Umbilical cord (tissue), 2 donors: ENCODE results near the gene DNAH2. TPM values are rescaled to one million over a fixed set of nuclear protein-coding genes. Genes with fewer than 3 reads are reported as not detected.

ENCODE experiments used
- DNase-seq: peaks from one replicate; pipeline ENCODE4 v3.0.0-alpha.2; 2015; ENCODE audit warnings: low spot score
- total RNA-seq: library from RNA; depleted of rRNA; stranded (reverse); fragments of >200 nt; gene quantifications from one replicate; pipeline ENCODE4 v1.2.3, GENCODE V29; 2014; ENCODE audit warnings: low replicate concordance; ENCODE audit not compliant: insufficient read depth

The DNAH2 gene
- total RNA-seq, 1 donor from 2014 or later = not detected

DNA sequence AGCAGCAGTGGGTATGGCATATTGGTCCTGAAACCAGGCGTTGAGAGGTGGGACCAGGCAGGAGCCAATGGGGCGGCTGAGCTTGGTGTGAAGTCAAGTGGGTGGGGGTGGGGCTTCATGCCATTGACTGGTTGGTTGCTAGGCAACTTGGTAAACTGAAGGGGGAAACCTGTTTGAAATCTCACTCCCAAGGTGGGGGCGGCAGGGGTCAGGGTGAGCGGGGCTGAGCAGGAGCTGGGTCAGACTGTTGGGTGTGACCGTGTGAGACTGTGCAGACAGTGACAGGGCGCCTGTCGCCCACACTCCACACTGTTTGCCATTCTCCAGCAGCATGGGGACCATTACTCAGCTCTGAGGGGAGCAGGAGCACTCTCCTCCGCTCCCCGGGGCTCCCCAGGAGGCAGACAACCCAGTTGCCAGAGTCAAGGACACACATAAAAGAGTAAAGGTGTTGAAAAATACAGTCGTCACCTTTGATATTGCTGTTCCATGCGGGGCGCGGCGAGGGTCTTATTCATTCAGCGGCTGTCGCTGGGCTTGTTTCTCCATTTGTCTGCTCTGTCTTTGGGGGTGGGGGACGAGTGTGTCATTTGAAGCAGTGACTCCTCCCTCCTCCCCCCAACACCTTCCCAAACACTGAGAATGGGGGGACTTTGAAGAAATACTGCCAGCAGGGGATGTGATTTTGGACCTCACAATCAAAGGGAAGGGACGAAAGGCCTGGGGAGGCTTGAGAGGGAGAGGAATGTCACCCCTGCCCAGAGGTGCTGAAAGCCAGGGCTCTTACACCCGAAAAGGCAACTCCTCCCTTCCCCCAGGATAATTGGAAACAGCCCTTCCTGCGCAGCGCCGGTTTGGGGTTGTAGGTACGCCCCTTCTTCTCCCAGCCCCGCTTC, 13.7 kb upstream of the DNAH2 start:
- DNase-seq = peak; percentile 80

DNA sequence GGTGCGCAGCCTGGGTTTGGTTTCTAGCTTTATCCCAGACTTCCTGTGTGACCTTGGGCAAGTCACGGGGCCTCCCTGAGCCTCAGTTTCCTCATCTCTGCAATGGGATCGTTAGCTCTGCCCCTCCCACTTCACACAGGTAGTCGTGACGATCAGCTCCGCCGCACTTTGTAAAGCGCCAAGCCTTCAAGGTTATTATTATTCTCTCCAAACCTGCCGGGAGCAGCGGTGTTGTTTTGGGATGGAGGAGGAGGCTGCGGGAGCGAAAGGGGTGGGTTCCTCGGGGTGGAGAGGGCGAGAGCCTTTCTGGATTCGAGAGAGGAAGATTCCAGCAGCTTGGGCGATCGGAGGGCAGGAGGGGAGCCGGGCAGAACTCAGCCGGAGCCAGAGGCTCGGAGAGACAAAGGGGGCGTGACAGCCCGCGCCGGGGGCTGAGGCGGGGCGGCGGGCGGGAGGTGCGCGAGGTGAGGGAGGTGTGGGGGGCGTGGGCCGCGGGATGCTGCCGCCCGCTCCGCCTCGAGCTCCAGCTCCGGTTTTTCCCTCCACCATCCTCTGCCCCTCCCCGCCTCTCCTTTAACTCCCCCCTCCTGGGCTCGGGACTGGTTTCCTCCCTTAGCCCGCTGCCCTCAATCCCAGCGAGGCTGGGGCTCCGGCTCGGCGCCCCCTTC, 12.8 kb upstream of the DNAH2 start, which contains the start of gene EFNB3:
TSS of gene EFNB3 (plus strand) at position 602 of the 668 bp plus-strand sequence. CDS start 397 bp downstream, outside the sequence.
- DNase-seq = peak; percentile 69

DNA sequence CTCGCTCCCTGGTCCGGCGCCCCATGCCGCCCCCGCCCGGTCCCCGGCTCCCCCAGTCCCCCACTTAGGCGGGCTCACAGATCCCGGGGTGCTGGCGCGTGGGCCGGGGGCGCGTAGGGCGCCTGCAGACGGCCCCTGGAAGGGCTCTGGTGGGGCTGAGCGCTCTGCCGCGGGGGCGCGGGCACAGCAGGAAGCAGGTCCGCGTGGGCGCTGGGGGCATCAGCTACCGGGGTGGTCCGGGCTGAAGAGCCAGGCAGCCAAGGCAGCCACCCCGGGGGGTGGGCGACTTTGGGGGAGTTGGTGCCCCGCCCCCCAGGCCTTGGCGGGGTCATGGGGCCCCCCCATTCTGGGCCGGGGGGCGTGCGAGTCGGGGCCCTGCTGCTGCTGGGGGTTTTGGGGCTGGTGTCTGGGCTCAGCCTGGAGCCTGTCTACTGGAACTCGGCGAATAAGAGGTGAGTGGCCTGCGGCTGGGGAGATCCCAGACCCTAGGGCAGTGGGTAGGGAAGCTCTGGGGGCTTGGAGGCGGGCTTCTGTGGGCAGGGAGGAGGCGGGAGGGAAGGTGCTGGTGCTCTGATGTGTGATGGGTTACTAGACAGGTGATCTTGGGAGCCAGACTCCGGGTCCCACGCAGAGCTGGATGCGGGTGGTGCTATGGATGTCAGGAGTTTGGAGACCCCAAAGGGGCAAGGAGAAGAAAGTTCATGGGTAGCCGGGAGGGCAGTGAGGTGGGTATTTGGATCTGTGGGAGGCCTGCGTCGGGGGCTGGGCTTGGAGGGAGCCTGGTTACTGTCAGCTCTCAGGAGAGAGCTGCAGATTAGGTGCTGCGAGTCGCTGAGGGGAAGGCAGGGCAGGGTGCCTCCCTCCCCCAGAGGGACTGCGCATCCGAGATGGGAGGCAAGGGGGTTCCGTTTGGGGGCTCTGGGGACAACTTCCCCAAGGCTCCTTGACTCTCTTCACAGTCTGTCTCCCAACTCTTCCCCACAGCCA, 12.0 kb upstream of the DNAH2 start:
- DNase-seq = peak; percentile 65

DNA sequence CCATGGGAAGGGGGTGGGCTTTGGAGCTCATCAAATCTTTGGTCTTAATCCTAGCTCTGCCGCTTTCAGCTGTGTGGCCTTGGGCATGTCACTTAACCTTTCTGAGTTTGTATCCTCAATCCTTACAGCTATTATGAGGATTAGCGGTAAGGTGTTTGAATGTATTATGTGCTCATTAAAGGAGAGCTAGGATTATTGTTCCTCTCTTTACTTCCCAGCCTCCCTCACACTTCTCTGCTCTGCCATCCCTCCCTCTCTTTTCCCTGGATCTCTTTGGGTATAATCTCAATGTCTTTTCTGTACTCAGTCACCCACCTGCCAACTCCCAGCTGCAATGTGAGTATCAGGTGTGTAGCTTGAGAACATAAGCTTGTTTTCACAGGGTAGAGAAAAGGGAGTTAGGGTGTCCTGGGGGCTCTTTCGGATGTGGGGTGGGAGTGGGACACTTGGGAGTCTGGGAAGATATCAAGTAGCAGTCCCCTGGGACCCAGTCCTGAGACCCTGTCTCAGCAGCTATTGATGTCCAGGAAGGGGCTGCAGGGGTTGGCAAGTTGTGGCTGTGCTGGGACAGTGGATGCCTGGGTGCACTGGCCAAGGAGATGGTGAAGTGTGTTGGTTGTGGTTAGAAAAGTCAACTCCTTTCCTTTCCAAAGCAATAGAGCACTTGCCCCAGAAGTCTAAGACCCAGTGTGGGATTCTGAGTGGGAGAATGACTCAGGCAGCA, 10.8 kb upstream of the DNAH2 start:
- no peak for DNase-seq

DNA sequence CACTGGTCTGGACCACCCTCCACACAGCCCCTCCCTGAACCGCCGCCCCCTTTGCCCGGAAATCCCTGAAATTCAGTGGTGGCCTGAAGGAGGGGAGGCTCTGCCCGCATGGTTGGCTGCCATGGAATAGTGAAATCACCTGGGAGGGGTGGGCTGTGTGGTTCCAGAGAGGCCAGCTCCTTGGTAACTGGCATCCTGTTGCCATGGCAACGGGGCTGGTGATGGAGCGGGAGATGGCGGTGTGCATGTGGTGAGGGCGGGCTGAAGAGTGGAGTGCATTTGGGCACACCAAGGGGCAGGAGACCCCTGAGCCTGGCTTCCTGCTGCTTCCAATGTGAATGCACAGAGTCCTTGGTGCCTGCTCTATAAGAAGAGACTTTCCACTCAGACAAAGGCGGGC, 10.1 kb upstream of the DNAH2 start:
- no peak for DNase-seq

DNA sequence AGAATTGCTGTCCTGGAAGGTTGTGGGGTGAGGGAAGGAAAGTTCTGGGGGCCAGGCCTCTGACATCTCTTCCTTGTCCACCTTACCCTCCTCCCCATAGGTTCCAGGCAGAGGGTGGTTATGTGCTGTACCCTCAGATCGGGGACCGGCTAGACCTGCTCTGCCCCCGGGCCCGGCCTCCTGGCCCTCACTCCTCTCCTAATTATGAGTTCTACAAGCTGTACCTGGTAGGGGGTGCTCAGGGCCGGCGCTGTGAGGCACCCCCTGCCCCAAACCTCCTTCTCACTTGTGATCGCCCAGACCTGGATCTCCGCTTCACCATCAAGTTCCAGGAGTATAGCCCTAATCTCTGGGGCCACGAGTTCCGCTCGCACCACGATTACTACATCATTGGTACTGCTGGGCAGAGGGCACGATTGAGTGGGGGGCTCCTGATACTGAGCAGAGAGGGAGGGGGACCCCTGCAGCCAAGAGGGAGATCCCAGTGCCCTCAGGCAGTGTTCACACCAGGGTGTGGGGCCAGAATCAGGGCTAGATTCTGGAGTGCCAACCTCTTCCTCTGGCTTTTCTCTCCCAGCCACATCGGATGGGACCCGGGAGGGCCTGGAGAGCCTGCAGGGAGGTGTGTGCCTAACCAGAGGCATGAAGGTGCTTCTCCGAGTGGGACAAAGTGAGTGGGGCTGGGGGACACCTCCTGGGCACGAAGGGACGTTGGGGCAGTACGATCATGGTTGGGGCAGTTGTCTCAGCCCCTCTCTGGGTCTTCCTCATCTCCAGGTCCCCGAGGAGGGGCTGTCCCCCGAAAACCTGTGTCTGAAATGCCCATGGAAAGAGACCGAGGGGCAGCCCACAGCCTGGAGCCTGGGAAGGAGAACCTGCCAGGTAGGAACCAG, 9.4 kb upstream of the DNAH2 start:
- DNase-seq = no peak

DNA sequence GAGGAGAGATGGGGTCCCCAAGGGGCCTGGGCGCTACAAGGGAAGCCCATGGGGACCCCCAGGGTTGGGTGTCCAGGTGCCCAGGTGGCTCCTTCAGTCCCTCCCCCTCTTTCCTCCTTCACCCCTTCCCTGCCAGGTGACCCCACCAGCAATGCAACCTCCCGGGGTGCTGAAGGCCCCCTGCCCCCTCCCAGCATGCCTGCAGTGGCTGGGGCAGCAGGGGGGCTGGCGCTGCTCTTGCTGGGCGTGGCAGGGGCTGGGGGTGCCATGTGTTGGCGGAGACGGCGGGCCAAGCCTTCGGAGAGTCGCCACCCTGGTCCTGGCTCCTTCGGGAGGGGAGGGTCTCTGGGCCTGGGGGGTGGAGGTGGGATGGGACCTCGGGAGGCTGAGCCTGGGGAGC, 8.5 kb upstream of the DNAH2 start:
- DNase-seq = no peak

DNA sequence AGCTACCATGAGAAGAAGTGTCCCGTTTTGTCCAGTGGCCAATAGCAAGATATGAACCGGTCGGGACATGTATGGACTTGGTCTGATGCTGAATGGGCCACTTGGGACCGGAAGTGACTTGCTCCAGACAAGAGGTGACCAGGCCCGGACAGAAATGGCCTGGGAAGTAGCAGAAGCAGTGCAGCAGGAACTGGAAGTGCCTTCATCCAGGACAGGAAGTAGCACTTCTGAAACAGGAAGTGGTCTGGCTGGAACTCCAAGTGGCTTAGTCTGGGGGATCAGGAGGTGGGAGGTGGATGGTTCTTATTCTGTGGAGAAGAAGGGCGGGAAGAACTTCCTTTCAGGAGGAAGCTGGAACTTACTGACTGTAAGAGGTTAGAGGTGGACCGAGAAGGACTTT, 7.2 kb upstream of the DNAH2 start:
- no peak for DNase-seq

DNA sequence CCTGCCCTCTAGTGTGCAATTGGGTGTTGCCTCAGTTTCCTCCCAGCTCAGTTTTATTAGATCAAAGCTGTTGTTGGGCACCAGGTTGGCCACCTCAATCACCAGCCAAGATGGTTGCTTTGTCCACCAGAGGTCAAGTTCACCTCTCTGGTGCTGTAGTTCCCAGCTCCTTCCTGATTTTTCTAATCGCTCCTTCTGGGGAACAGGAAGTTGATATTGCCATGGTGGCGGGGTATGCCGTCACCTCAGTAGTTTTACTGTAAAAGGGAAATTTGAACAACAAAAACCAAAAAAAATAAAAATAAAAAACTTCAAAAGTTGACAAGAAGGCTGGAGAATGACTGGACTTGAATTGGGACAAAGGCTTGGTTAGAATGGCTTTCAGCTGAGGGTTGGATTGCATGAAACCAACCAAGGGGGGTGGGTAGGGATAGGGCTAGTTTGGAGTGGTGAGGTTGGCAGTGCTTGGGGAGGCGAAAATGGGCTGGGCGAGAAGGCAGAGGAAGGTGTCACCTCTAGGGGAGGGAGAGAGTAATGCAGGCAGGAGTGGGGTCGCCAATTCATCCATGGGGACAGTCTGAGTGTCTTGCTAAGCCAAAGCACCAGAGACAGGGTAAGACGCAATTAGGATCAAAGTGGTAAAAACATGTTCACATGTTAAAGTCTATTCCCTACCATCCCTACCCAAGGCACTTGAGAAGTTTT, 6.3 kb upstream of the DNAH2 start:
- DNase-seq = no peak

DNA sequence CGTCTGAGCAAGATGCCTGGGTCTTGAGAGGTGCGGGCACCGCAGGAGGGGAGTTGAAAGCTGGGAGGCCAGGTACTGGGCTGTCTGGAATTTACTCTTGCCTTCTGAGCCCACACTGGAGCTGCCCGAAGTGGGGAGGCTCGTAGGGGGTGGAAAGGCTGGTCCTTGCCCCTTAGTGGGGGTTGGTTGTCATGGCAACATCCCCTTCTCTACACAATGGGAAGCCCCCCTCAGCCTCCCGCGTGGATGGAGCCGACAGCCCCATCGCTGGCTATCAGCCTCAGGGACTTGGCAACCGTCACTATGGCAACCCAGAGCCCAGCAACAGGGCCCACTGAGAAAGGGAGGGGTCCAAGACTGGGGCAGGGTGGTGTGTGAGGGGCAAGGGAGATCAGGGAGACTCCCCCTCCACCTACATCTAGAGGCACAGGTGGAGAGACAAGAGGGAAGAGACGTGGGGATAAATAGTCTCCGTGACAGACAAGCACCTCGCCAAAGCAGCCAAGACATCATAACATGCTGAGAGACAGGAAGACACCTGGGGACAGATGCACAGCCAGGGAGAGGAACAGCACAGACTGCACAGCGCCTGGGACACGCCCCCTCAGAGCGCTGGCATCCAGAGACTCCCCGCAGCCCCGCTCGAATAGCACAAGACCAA, 5.3 kb upstream of the DNAH2 start:
- no peak for DNase-seq

DNA sequence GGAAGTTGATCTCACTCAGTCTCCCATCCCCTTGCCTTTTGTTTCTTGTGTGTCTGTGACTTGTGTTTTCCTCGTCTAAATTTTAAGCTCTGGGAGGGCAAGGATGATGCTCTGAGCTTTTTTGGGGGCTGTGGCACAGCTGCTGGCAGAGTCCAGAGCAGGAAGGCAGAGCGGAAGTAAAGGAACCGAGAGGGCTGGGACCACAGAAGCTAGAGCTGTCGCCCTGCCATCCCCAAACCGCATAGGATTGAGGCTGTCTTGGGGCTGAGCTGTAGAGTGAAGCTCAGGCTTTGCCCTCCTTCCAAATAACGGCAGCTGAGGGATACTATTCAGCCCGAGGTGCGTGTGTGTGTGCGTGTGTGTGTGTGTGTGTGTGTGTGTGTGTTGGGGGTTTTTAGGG, 3.8 kb upstream of the DNAH2 start:
- DNase-seq = no peak

DNA sequence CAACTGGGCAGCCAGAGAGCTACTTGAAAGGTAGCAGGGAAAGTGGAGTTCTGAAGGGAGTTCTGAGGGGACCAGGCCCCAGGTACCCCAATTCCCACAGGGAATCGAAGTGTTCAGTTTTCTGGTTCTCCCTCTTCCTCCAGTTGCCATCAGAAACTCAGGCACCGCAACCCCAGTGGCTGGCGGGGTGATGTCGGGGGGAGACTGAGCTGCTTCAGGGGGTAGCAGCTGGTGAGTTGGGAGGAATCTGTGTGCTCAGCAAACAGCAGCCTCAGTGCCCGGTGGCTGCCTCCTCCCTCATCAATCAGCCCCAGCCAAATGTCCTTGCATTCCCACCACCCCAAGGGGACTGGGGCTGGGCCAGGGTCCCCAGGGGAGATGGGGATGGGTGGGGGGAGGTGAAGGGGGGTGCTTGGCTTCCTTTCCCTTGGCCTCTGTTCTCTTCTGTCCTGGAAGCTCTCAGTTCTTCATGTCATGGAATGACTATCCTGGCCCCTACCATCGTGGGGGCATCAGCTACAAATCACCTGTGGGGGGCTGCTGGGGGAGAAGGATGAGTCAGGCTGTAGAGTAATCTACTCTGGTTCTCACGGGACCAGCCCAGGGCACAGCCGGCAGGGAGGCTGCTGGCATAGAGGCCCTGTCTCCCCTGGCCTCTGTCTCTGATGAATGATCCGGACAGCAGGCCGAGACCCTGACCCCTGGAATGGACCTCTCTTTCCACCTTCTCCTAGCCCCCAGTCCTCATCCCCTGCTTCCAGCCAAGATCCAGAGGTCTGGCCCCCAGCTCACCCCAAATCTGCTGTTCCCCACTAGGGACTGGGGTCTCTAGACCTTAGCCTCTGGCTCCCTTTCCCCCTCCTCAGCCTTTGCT, 2.6 kb upstream of the DNAH2 start:
- DNase-seq = no peak

DNA sequence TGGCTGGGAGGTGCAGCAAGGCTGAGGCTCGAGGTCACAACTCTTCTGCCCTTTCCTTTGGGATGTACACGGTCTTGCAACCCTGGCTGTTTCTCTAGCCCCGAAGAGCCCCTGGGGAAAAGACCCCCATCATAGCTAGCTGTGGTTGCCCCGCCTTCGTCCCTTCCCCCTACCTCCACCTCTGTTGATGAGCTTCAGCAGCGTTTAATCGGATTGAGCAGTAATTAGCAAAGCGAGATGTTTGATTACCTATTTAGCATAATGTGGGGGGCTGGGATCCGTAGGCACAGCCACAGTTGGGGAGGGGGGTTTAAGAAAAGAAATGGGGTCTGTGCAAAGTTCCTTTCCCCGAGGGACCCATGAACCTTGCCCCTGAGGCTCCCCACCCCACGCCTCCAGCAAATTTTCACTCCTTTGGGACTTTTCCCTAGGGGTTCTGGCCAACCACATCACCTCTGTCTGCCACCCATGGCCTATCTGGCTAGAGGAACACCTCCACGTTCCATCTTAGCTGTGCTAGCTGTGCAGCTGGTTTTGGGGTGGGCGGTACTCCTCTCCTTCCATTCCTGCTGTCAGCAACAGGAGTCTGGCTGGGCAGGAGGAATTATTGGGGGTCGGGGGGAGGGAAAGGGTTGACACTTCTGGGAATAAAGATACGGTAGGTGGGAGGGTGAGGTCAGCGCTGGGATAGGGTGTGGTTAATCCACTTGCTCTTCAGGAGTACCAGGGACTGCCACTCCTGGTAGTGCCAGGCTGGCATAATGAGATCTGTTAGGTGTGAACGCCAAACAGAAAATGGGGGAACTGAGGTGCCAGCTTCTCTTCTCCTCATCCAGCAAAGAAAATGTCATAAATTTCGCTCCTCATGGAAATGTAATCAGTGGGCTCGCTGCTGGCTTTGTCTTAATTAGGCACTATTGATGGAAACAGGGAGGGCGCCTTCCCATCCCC, 1.3 kb upstream of the DNAH2 start:
- DNase-seq = no peak

DNA sequence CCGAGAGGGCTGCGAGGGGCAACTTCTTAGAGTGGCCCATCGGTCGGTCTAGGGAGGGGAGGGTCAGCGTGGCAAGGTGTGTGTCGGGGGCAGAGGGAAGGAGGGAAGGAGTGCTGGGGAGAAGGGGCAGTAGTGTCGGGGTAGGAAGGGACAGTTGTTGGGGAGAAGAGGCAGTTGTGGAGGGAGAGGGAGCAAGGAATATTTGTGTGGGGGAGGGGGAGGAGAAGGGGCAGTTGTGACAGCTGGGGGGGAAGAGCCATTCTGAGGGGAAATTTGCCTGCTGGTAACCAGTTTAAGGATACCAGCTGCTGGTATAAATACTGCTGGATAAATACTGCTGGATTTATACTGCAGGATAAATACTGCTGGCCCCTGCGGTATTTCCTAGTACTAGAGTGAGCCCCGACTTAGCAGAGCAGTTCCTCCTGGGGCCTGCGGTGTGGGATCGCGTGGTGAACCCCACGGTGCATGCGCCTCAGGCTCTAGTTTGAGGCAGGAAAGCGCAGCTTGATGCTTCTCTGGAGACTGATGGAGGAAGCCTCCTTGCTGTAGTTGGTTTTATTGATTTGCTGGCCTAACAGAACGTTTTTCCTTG, 309 bp downstream of the DNAH2 start:
- peak; percentile 33 for DNase-seq

DNA sequence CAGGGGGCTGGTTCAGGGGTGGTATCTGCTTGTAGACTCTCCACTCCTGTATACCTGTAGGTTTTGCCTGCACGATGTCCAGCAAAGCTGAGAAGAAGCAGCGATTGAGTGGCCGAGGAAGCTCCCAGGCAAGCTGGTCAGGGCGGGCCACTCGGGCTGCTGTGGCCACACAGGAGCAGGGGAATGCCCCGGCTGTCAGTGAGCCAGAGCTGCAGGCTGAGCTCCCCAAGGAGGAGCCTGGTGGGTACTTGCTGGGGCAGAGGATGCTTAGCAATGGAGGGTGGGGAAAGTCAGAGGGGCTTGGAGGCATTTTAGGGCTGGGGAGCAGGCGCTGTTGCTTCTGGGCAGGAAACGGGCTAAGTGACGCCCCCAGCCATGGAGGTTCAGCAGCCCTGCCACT, 2.1 kb downstream of the DNAH2 start:
- DNase-seq = no peak

DNA sequence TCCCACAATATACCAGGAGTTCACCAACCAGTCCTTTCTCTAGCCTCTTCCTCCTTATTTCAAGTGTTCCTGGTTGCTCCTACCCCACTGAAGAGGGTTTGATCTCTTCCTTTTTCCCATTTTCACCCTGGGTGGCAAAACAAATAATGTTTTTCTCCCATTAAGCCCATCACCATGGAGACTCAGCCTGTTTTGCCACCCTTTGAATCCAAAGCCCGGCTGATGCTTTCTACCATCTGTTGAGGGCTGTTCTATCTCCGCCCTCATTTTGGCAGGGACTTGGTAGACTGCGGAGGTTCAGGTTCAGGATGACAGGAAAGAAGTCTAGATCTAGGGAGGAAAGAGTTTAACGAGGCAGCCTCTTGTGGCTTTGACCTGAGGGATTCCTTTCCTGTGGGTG, 2.6 kb downstream of the DNAH2 start:
- DNase-seq = no peak
